ENCODE measurements around the gene LRG1. TPM values are rescaled to one million over a fixed set of nuclear protein-coding genes. Genes with fewer than 3 reads are reported as not detected.

The LRG1 gene
- total and polyA plus RNA-seq, 2 of the 13 experiments (the other 11 are each of a cell fraction or from before 2014, with no cell fraction given), result 12.0 to 39.3 TPM

DNA sequence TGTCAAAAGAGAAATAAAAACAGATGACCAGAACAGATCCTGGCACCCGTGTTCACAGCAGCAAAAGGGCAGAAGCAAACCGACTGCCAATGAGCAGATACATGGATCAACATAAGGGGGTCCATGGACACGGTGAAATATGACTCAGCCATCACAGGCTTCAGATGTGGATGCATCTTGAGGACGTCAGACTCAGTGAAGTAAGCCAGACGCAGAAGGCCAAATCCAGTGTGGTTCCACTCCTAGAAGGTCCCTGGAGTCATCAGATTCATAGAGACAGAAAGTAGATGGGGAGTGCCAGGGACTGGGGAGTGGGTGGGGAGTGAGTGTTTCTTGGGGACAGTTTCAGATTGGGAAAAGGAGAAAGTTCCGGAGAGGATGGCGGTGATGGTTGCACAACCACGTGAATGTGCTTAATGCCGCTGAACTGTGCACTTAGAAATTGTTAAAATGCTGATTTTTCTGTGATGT, 48.5 kb upstream of the LRG1 start:
- TF ChIP-seq TAF1 (CRISPR knock-in tag; IDR thresholded peaks at IDR 0.05) (0 out of 2 replicates have a peak, but pooled peaks have one; percentile 22), FOSL2 (CRISPR knock-in tag; IDR thresholded peaks at IDR 0.05) (peak; percentile 39; the same call in 1 of the 2 replicates), MBNL3 (CRISPR knock-in tag; conservative IDR thresholded peaks at IDR 0.05) (no peak), ZNF75D (CRISPR knock-in tag; IDR thresholded peaks at IDR 0.05; ENCODE audit: borderline replicate concordance) (no peak), SAP130 (CRISPR knock-in tag; IDR thresholded peaks at IDR 0.05; ENCODE audit: low read depth) (peak; percentile 28), CEBPB (IDR thresholded peaks at IDR 0.05; ENCODE audit: borderline replicate concordance, low read depth, low read length) (peak; percentile 70; the same call in 1 of the 2 replicates), CEBPG (CRISPR knock-in tag; IDR thresholded peaks at IDR 0.05) (peak; percentile 65)
- TF ChIP-seq, protein P1, sequence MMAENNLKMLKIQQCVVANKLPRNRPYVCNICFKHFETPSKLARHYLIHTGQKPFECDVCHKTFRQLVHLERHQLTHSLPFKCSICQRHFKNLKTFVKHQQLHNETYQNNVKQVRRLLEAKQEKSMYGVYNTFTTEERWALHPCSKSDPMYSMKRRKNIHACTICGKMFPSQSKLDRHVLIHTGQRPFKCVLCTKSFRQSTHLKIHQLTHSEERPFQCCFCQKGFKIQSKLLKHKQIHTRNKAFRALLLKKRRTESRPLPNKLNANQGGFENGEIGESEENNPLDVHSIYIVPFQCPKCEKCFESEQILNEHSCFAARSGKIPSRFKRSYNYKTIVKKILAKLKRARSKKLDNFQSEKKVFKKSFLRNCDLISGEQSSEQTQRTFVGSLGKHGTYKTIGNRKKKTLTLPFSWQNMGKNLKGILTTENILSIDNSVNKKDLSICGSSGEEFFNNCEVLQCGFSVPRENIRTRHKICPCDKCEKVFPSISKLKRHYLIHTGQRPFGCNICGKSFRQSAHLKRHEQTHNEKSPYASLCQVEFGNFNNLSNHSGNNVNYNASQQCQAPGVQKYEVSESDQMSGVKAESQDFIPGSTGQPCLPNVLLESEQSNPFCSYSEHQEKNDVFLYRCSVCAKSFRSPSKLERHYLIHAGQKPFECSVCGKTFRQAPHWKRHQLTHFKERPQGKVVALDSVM (CRISPR knock-in tag; IDR thresholded peaks at IDR 0.05), result 0 out of 2 replicates have a peak, but pooled peaks have one; percentile 16
- FAIRE-seq (peak; percentile 53), ATAC-seq (no peak), DNase-seq (ENCODE audit: low spot score) (no peak)
- BruUV-seq (replicated peaks), result no TSS peak
- Histone ChIP-seq H2AFZ (ENCODE audit: low read length) (peak overlapping the region; percentile 81), H3K27me3 (ENCODE audit: control insufficient read depth in 1 of 2, insufficient read depth in 2 of 2, low read length in 2 of 2) (peaks cover 1 to 7% of the 10 kb centered on the region in 2 experiments; a peak in 2 of 5 replicates), H3K9me3 (ENCODE audit: low read length) (no peaks in the 10 kb centered on the region), H3K4me3 (replicated peaks in 1 of 3; ENCODE audit: insufficient read depth in 1 of 3, low read depth in 2 of 3, low read length in 3 of 3) (peak overlapping the region; percentile 36 to 60 (median 38)), H3K79me2 (ENCODE audit: insufficient read depth, low read length) (no peaks in the 10 kb centered on the region), H3K4me2 (ENCODE audit: low read depth, low read length) (peak overlapping the region; percentile 98), H4K20me1 (ENCODE audit: insufficient read depth, low read length) (no peaks in the 10 kb centered on the region), H3K27ac (ENCODE audit: extremely low read length, insufficient read depth, low read length) (no peak overlapping the region), H3K36me3 (replicated peaks in 1 of 2; ENCODE audit: control insufficient read depth in 1 of 2, insufficient read depth in 2 of 2, low read length in 2 of 2) (no peaks in the 10 kb centered on the region), H3K9ac (ENCODE audit: insufficient read depth, low read depth, low read length) (peak overlapping the region; percentile 3; the same call in 1 of the 2 replicates), H3K4me1 (ENCODE audit: insufficient read depth, low read length) (peaks cover 71% of the 10 kb centered on the region)
- 4% methylated on average over 9 of the region's 9 CpGs for WGBS (ENCODE audit: low lambda C conversion rate)
- CTCF ChIA-PET (ENCODE audit: low intra/inter-chr PET ratio, low total read pairs), result no interaction called here
- POLR2A ChIA-PET, result no interaction called here
- in situ Hi-C loops (cut with HindIII; ENCODE audit: extremely low pct_ligation_motif_present, low pct_unique_long_range_greater_than_20kb), result no loop called here
- intact Hi-C loops (cut with micrococcal nuclease; ENCODE audit: unreplicated experiment), result loop anchor here (2.0 to 5.0 kb wide), 2 partner anchors 34 to 48 kb away; no protein-coding TSS in a partner anchor
